Neuronal stem cell (in vitro differentiated cells): ENCODE data around the gene SBSN.
A peak's percentile ranks its signal among the peaks of the same experiment; 100 is the strongest.

Experiments used
- DNase-seq: peaks from one replicate; pipeline ENCODE4 v3.0.0-alpha.2; 2013; ENCODE audit warnings: low spot score
- H2AFZ ChIP-seq: one replicate; pipeline ENCODE4 v1.6.1; 2013; ENCODE audit warnings: mild to moderate bottlenecking, low read length, inconsistent platforms
- H2AK5ac ChIP-seq: 2 replicates; pipeline ENCODE4 v1.6.1; 2013; ENCODE audit warnings: low read depth, mild to moderate bottlenecking, inconsistent platforms, low read length, moderate library complexity, mixed read lengths
- H2BK120ac ChIP-seq: 2 replicates; pipeline ENCODE4 v1.6.1; 2013; ENCODE audit warnings: low read depth, mild to moderate bottlenecking, inconsistent platforms, low read length, moderate library complexity, mixed read lengths
- H2BK12ac ChIP-seq: one replicate; pipeline ENCODE4 v1.6.1; 2013; ENCODE audit warnings: low read length, inconsistent platforms
- H2BK15ac ChIP-seq: 2 replicates; pipeline ENCODE4 v1.6.1; 2013; ENCODE audit warnings: mild to moderate bottlenecking, low read length, inconsistent platforms, mixed read lengths
- H2BK5ac ChIP-seq: one replicate; pipeline ENCODE4 v1.6.1; 2013; ENCODE audit warnings: inconsistent platforms, mild to moderate bottlenecking, low read length, moderate library complexity
- H3K14ac ChIP-seq: one replicate; pipeline ENCODE4 v1.6.1; 2013; ENCODE audit warnings: low read length, inconsistent platforms
- H3K18ac ChIP-seq: 2 replicates; pipeline ENCODE4 v1.6.1; 2013; ENCODE audit warnings: low read length, inconsistent platforms
- H3K23ac ChIP-seq: 2 replicates; pipeline ENCODE4 v1.6.1; 2013; ENCODE audit warnings: low read depth, mild to moderate bottlenecking, mixed read lengths, low read length, inconsistent platforms; ENCODE audit not compliant: poor library complexity
- H3K27ac ChIP-seq: replicated peaks from 3 replicates; pipeline ENCODE4 v1.5.1; 2013; ENCODE audit warnings: low read length, inconsistent platforms
- H3K27me3 ChIP-seq, 3 experiments: 2 replicates each; pipeline ENCODE4 v1.6.1; 2013; ENCODE audit warnings: low read length in 3 of 3, mild to moderate bottlenecking in 2 of 3, inconsistent platforms in 1 of 3, low read depth in 1 of 3, mixed read lengths in 1 of 3, moderate library complexity in 1 of 3; ENCODE audit not compliant: control insufficient read depth in 3 of 3, insufficient read depth in 3 of 3
- H3K36me3 ChIP-seq, 2 donors: replicated peaks in 1 of 2; 2 replicates each; pipeline ENCODE4 v1.6.1; 2013; ENCODE audit warnings: low read length in 2 of 2; ENCODE audit not compliant: control insufficient read depth in 2 of 2, insufficient read depth in 2 of 2
- H3K4ac ChIP-seq: 2 replicates; pipeline ENCODE4 v1.6.1; 2013; ENCODE audit warnings: inconsistent platforms, mild to moderate bottlenecking, low read length, moderate library complexity
- H3K4me1 ChIP-seq, 2 donors: 1 replicate in 1 of 2; 2 replicates in 1 of 2; pipeline ENCODE4 v1.6.1; 2013; ENCODE audit warnings: low read length in 2 of 2, low read depth in 1 of 2; ENCODE audit not compliant: control insufficient read depth in 2 of 2, insufficient read depth in 1 of 2
- H3K4me2 ChIP-seq: one replicate; pipeline ENCODE4 v1.6.1; 2013; ENCODE audit warnings: mild to moderate bottlenecking, low read length, inconsistent platforms; ENCODE audit not compliant: insufficient read depth, poor library complexity, severe bottlenecking
- H3K4me3 ChIP-seq, 2 donors: 2 replicates each; pipeline ENCODE4 v1.5.1; 2013; ENCODE audit warnings: low read length in 2 of 2, mild to moderate bottlenecking in 2 of 2, inconsistent platforms in 1 of 2, moderate library complexity in 1 of 2
- H3K79me1 ChIP-seq: one replicate; pipeline ENCODE4 v1.6.1; 2013; ENCODE audit warnings: low read depth, mild to moderate bottlenecking, inconsistent platforms, low read length, moderate library complexity
- H3K9ac ChIP-seq: one replicate; pipeline ENCODE4 v1.6.1; 2013; ENCODE audit warnings: mild to moderate bottlenecking, low read depth, low read length, inconsistent platforms; ENCODE audit not compliant: poor library complexity
- H3K9me3 ChIP-seq, 2 donors: replicated peaks in 1 of 2; 2 replicates each; pipeline versions ENCODE3 to v1.6.1; 2013; ENCODE audit warnings: low read length in 2 of 2, mild to moderate bottlenecking in 2 of 2, inconsistent platforms in 1 of 2, low read depth in 1 of 2, mixed read lengths in 1 of 2, moderate library complexity in 1 of 2; ENCODE audit not compliant: control insufficient read depth in 2 of 2, insufficient read depth in 1 of 2
- H4K8ac ChIP-seq: one replicate; pipeline ENCODE4 v1.6.1; 2013; ENCODE audit warnings: low read depth, mild to moderate bottlenecking, inconsistent platforms, low read length, moderate library complexity
- H4K91ac ChIP-seq: one replicate; pipeline ENCODE4 v1.6.1; 2013; ENCODE audit warnings: low read length, low read depth, mild to moderate bottlenecking, inconsistent platforms; ENCODE audit not compliant: poor library complexity
- WGBS, 2 donors: extraction: QIAGEN DNeasy Blood & Tissue Kit; methylation state at CpG; one replicate each; pipeline ENCODE4 v1.1.7; 2013; ENCODE audit warnings: missing lambda C conversion rate in 2 of 2, mixed read lengths in 1 of 2; ENCODE audit not compliant: insufficient read length in 2 of 2, insufficient replicate concordance in 1 of 2; ENCODE audit errors: extremely low coverage in 2 of 2; 5-methylcytosine and 5-hydroxymethylcytosine counted together

SBSN gene

GRCh38 chr19:35553385-35554000 lies 25.4 kb upstream of the SBSN start:
- no peak overlapping the region for H2BK12ac ChIP-seq
- H4K91ac ChIP-seq: no peak overlapping the region
- H3K79me1 ChIP-seq: no peaks in the 10 kb centered on the region
- H3K23ac ChIP-seq: peak overlapping the region; percentile 17
- no peak overlapping the region for H2BK15ac ChIP-seq
- H3K14ac ChIP-seq: no peak overlapping the region
- no peak overlapping the region for H2BK5ac ChIP-seq
- DNase-seq: no peak
- H3K9me3 ChIP-seq: no peaks in the 10 kb centered on the region
- H3K9ac ChIP-seq: peak overlapping the region; percentile 25
- H3K18ac ChIP-seq: no peak overlapping the region
- H4K8ac ChIP-seq: no peak overlapping the region
- H3K36me3 ChIP-seq: peaks cover 8% of the 10 kb centered on the region in 2 donors
- no CpG with 5 or more reads among the region's 14 CpGs for WGBS, 2 donors
- H2AK5ac ChIP-seq: no peak overlapping the region
- no peak overlapping the region for H3K27ac ChIP-seq
- H3K4ac ChIP-seq: no peak overlapping the region
- no peak overlapping the region for H2BK120ac ChIP-seq
- H3K4me2 ChIP-seq: no peak overlapping the region
- H2AFZ ChIP-seq: no peak overlapping the region
- H3K4me1 ChIP-seq: peaks cover 0 to 3% of the 10 kb centered on the region in 2 donors
- H3K27me3 ChIP-seq: peaks cover 0 to 34% (median 12%) of the 10 kb centered on the region in 3 experiments
- H3K4me3 ChIP-seq: no peak overlapping the region

GRCh38 chr19:35552534-35553384 lies 24.6 kb upstream of the SBSN start:
- H4K8ac ChIP-seq: no peak overlapping the region
- peak overlapping the region; percentile 46 for H4K91ac ChIP-seq
- peak overlapping the region; percentile 24 for H3K9ac ChIP-seq
- H2BK15ac ChIP-seq: no peak overlapping the region
- no peak for DNase-seq
- H3K4ac ChIP-seq: no peak overlapping the region
- H2BK12ac ChIP-seq: no peak overlapping the region
- no peak overlapping the region for H2BK120ac ChIP-seq
- H3K23ac ChIP-seq: peak overlapping the region; percentile 17
- no peak overlapping the region for H2AK5ac ChIP-seq
- WGBS, 2 donors: no CpG with 5 or more reads among the region's 13 CpGs
- H3K4me3 ChIP-seq: no peak overlapping the region
- no peaks in the 10 kb centered on the region for H3K4me1 ChIP-seq
- no peak overlapping the region for H2AFZ ChIP-seq
- H3K27ac ChIP-seq: no peak overlapping the region
- no peak overlapping the region for H3K4me2 ChIP-seq
- H3K79me1 ChIP-seq: no peaks in the 10 kb centered on the region
- peaks cover 0 to 29% (median 9%) of the 10 kb centered on the region in 3 experiments for H3K27me3 ChIP-seq
- H2BK5ac ChIP-seq: no peak overlapping the region
- H3K36me3 ChIP-seq: peaks cover 12 to 16% of the 10 kb centered on the region in 2 donors
- H3K14ac ChIP-seq: peak overlapping the region; percentile 66
- H3K18ac ChIP-seq: no peak overlapping the region
- no peaks in the 10 kb centered on the region for H3K9me3 ChIP-seq

- Histone ChIP-seq H3K9ac (peak overlapping the region; percentile 64), H4K8ac (no peak overlapping the region), H3K4me3 (no peak overlapping the region), H3K4me2 (no peak overlapping the region), H3K79me1 (no peaks in the 10 kb centered on the region), H3K27me3 (peaks cover 0 to 16% (median 2%) of the 10 kb centered on the region in 3 experiments), H2BK5ac (no peak overlapping the region), H2BK12ac (no peak overlapping the region), H2AK5ac (no peak overlapping the region), H3K14ac (no peak overlapping the region), H3K36me3 (peaks cover 12 to 27% of the 10 kb centered on the region in 2 donors), H3K18ac (no peak overlapping the region), H2AFZ (no peak overlapping the region), H2BK120ac (no peak overlapping the region), H3K23ac (peak overlapping the region; percentile 57), H3K27ac (no peak overlapping the region), H2BK15ac (no peak overlapping the region), H3K9me3 (no peaks in the 10 kb centered on the region), H3K4ac (no peak overlapping the region), H3K4me1 (peaks cover 2 to 4% of the 10 kb centered on the region in 2 donors), H4K91ac (no peak overlapping the region)
- no peak for DNase-seq
- no CpG with 5 or more reads among the region's 21 CpGs for WGBS, 2 donors
These were observed 23.1 kb upstream of the SBSN start for GRCh38 chr19:35551091-35551810.
